Activated gamma-delta T cell treated with anti-CD3 and anti-CD28 coated beads, Interleukin-2, amount 50 U/mL, for 16 hours (primary cell): Measurements from ENCODE around the gene DLX1.
"Not testable (repeated sequence)": the region's sequence is repeated elsewhere in the genome, so short reads cannot be mapped to it uniquely, and the experiment has no call there.

Experiments used
- DNase-seq: peaks from one replicate; pipeline ENCODE4 v3.0.0-alpha.2; 2020; ENCODE audit warnings: low read depth

DLX1 gene

GRCh38 chr2:172114579-172114978 is 29.3 kb downstream of the DLX1 start:
- no peak for DNase-seq

GRCh38 chr2:172116107-172116506 is 30.8 kb downstream of the DLX1 start:
- DNase-seq: no peak

GRCh38 chr2:172119089-172119488 is 33.8 kb downstream of the DLX1 start:
- DNase-seq: no peak

- no peak for DNase-seq
Observed at GRCh38 chr2:172120118-172120517, 34.8 kb downstream of the DLX1 start.

- no peak for DNase-seq
Observed at GRCh38 chr2:172128484-172128883, 43.2 kb downstream of the DLX1 start.

- DNase-seq: no peak
Observed at GRCh38 chr2:172129404-172129803, 44.1 kb downstream of the DLX1 start.

GRCh38 chr2:172131713-172132555 is 46.6 kb downstream of the DLX1 start:
- no peak for DNase-seq

GRCh38 chr2:172134270-172134669 is 49.0 kb downstream of the DLX1 start:
- no peak for DNase-seq

GRCh38 chr2:172135446-172135845 is 50.1 kb downstream of the DLX1 start:
- no peak for DNase-seq

GRCh38 chr2:172137109-172137508 is 51.8 kb downstream of the DLX1 start:
- DNase-seq: no peak

GRCh38 chr2:172137943-172138342 is 52.6 kb downstream of the DLX1 start:
- no peak for DNase-seq

GRCh38 chr2:172138727-172139126 is 53.4 kb downstream of the DLX1 start:
- DNase-seq: not testable (repeated sequence)
